ENCODE measurements around the gene CACNA1H. TPM values are rescaled to one million over a fixed set of nuclear protein-coding genes. Genes with fewer than 3 reads are reported as not detected.
"Not testable (repeated sequence)": the region's sequence is repeated elsewhere in the genome, so short reads cannot be mapped to it uniquely, and the experiment has no call there.

Gene CACNA1H
- total and polyA plus RNA-seq, 2 donors = 0.61 to 2.6 TPM

DNA sequence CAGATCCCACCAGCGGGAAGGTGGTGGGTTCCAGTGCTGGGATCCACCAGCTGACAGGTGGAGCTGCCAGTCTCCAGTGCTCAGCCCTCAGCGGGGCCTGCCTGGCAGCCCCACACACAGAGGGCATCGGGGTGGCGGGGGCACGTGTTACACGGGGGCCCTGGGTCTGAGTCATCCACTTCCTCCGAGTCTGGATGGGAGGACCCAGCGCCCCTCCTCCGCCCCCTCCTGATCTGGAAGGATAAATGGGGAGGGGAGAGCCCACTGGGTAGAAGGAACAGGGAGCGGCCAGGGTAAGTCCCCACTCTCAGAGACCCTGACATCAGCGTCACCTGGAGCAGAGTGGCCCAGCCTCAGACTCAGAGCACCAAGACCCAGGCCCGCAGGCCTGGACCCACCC is 87.5 kb downstream of the CACNA1H start, which contains the start of gene TPSAB1:
TPSAB1 (plus strand) TSS at position 270 of the 400 bp plus-strand sequence. CDS start 234 bp downstream, outside the sequence.
- not testable (repeated sequence) for H3K4me1 ChIP-seq (ENCODE audit: control insufficient read depth in 2 of 2, insufficient read depth in 2 of 2, low read length in 2 of 2); DNase-seq (ENCODE audit: low read depth in 6 of 9, low spot score in 9 of 9); H3K27ac ChIP-seq (ENCODE audit: low read depth in 1 of 2, low read length in 1 of 2); H3K9me3 ChIP-seq (ENCODE audit: control insufficient read depth in 2 of 2, insufficient read depth in 1 of 2, low read length in 1 of 2); H3K4me3 ChIP-seq (ENCODE audit: low read length in 2 of 2); H3K27me3 ChIP-seq (ENCODE audit: control insufficient read depth in 2 of 2, insufficient read depth in 1 of 2, low read length in 1 of 2); H3K36me3 ChIP-seq (ENCODE audit: control insufficient read depth in 2 of 2, insufficient read depth in 2 of 2, low read length in 1 of 2)
- WGBS = 72% methylated on average over 7 of the region's 12 CpGs

DNA sequence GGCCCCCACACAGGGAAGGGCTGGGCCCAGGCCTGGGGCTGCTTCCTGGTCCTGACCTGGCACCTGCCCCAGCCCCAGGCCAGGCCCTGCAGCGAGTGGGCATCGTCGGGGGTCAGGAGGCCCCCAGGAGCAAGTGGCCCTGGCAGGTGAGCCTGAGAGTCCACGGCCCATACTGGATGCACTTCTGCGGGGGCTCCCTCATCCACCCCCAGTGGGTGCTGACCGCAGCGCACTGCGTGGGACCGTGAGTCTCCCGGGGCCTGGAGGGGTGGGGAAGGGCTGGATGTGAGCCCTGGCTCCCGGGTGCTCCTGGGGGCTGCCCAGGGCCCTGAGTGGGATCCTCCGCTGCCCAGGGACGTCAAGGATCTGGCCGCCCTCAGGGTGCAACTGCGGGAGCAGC is 88.2 kb downstream of the CACNA1H start:
- DNase-seq (ENCODE audit: low read depth in 6 of 9, low spot score in 9 of 9); H3K4me3 ChIP-seq (ENCODE audit: low read length in 2 of 2); H3K27ac ChIP-seq (ENCODE audit: low read depth in 1 of 2, low read length in 1 of 2); H3K36me3 ChIP-seq (ENCODE audit: control insufficient read depth in 2 of 2, insufficient read depth in 2 of 2, low read length in 1 of 2); H3K9me3 ChIP-seq (ENCODE audit: control insufficient read depth in 2 of 2, insufficient read depth in 1 of 2, low read length in 1 of 2); H3K4me1 ChIP-seq (ENCODE audit: control insufficient read depth in 2 of 2, insufficient read depth in 2 of 2, low read length in 2 of 2): not testable (repeated sequence)
- 93% methylated on average over 11 of the region's 15 CpGs for WGBS
- H3K27me3 ChIP-seq (ENCODE audit: control insufficient read depth in 2 of 2, insufficient read depth in 1 of 2, low read length in 1 of 2) = peaks cover 0 to 13% of the 10 kb centered on the region in 2 donors

DNA sequence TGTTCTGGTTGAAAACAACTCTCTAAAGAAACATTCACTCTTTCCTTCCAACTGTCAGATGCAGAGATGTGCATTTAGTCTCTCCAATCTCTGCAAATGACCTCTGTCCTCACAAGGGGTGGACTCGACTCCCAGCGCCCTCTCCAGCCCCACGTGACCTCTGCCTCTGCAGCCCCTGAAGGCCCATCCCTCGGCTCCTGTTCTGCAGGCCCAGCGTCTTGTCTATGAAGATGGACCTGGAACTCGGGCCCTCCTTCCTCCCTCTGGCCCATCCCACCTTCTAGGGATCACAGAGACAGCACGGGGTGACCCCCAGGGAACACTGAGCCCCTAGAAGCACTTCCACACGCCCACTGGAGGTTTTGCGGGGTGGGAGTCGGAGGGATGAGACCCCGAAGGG is 90.5 kb downstream of the CACNA1H start:
- 75% methylated on average over 7 of the region's 11 CpGs for WGBS
- not testable (repeated sequence) for H3K9me3 ChIP-seq (ENCODE audit: control insufficient read depth in 2 of 2, insufficient read depth in 1 of 2, low read length in 1 of 2); DNase-seq (ENCODE audit: low read depth in 6 of 9, low spot score in 9 of 9); H3K4me3 ChIP-seq (ENCODE audit: low read length in 2 of 2); H3K4me1 ChIP-seq (ENCODE audit: control insufficient read depth in 2 of 2, insufficient read depth in 2 of 2, low read length in 2 of 2); H3K36me3 ChIP-seq (ENCODE audit: control insufficient read depth in 2 of 2, insufficient read depth in 2 of 2, low read length in 1 of 2); H3K27ac ChIP-seq (ENCODE audit: low read depth in 1 of 2, low read length in 1 of 2)
- H3K27me3 ChIP-seq (ENCODE audit: control insufficient read depth in 2 of 2, insufficient read depth in 1 of 2, low read length in 1 of 2) = peaks cover 0 to 16% of the 10 kb centered on the region in 2 donors

DNA sequence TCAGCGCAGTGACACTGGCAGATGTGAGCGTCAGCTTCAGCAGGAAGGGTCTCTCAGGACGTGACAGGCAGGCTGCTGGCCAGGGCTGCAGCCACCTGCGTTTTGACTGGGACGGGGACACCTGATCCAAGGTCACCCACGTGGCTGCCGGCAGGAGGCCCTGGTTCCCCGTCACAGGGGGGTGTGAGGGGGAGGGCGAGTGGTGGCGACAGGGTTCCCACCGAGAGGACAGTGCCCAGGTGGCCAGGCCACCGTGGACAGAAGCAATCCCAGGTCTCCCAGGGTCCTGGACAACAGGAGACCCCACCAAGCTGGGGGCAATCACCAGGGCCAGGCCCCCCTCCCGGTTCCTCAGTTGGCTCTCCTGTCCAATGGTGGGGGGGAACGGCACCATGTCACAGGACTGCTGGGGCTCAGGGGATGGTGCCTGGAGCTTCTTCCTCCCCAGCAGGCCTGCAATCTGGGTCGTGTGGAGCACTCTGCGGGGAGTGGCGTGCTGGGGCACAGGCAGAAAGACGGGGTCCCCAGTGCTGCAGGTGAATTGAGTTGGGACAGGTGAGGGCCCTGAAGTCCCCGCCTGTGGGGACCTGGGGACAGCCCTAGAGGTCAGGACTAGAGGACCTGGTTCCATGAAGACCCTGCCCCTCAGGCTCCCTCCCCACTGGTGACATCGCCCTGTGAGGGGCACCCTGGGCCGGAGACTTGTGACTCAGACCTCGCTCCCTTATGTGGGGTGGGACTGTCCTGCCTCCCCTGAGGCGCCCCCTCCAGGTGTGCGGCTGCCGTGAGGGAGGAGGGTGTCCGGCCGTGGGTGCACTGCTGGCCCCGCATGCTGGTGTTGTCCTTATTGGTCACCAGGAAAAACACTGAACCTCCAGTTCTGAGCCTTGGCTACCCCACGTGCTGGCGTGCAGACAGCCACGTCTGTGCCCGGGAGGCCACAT is 91.3 kb downstream of the CACNA1H start:
- not testable (repeated sequence) for H3K4me3 ChIP-seq (ENCODE audit: low read length in 2 of 2); H3K9me3 ChIP-seq (ENCODE audit: control insufficient read depth in 2 of 2, insufficient read depth in 1 of 2, low read length in 1 of 2); H3K27ac ChIP-seq (ENCODE audit: low read depth in 1 of 2, low read length in 1 of 2); H3K4me1 ChIP-seq (ENCODE audit: control insufficient read depth in 2 of 2, insufficient read depth in 2 of 2, low read length in 2 of 2); DNase-seq (ENCODE audit: low read depth in 6 of 9, low spot score in 9 of 9); H3K36me3 ChIP-seq (ENCODE audit: control insufficient read depth in 2 of 2, insufficient read depth in 2 of 2, low read length in 1 of 2)
- 80% methylated on average over 29 of the region's 32 CpGs for WGBS
- peaks cover 0 to 16% of the 10 kb centered on the region in 2 donors for H3K27me3 ChIP-seq (ENCODE audit: control insufficient read depth in 2 of 2, insufficient read depth in 1 of 2, low read length in 1 of 2)

DNA sequence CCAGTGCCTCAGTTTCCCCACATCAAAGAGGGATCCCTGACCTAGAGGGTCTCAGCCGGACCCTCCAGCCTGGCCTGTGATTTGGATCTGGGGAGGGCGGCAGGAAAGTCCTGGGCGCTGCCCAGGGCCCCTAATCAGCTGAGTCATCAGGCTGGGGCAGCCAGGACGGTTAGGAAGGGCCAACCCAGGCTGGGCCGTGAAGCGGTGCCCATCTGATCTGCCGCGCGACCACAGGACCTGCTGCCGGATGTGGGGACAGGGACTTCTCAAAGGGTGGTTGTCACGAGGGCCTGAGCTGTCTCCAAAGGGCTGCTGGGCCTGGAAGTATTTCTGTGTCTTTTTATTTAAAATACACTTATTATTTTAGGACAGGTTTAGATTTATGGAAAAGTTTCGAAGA is 92.0 kb downstream of the CACNA1H start:
- no peak for DNase-seq (ENCODE audit: low read depth in 6 of 9, low spot score in 9 of 9)
- Histone ChIP-seq H3K27ac (ENCODE audit: low read depth in 1 of 2, low read length in 1 of 2) (no peak overlapping the region), H3K9me3 (ENCODE audit: control insufficient read depth in 2 of 2, insufficient read depth in 1 of 2, low read length in 1 of 2) (no peaks in the 10 kb centered on the region), H3K4me1 (ENCODE audit: control insufficient read depth in 2 of 2, insufficient read depth in 2 of 2, low read length in 2 of 2) (no peaks in the 10 kb centered on the region), H3K36me3 (ENCODE audit: control insufficient read depth in 2 of 2, insufficient read depth in 2 of 2, low read length in 1 of 2) (no peaks in the 10 kb centered on the region), H3K27me3 (ENCODE audit: control insufficient read depth in 2 of 2, insufficient read depth in 1 of 2, low read length in 1 of 2) (peaks cover 0 to 16% of the 10 kb centered on the region in 2 donors), H3K4me3 (ENCODE audit: low read length in 2 of 2) (no peak overlapping the region)
- 59% methylated on average over 12 of the region's 12 CpGs for WGBS

DNA sequence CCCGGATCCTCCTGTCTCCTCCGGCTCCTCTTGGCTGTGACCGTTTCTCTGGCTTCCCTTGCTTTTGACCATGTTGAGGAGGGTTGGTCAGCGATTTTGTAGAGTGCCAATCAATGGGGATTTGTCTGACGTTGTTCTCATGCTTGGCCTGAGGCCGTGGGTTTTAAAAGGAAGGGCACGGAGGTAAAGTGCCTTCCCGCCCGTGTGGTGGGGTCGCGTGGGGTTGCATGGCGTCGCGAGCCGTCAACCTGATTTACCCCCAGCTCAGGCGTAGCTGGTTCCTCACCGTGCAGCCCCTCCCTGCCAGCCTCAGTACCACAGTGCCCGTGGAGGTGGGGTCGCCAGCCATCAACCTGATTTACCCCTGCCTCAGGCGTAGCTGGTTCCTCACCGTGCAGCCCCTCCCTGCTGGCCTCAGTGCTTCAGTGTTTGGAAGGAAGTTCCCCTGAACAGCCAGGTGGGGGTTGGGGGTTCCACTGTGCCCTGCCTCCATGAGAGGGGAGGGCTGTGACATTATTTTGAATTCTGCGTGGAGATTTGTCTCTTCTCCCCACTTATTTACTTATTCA is 92.6 kb downstream of the CACNA1H start:
- no peak overlapping the region for H3K4me3 ChIP-seq (ENCODE audit: low read length in 2 of 2)
- 33% methylated on average over 22 of the region's 22 CpGs for WGBS
- peaks cover 0 to 16% of the 10 kb centered on the region in 2 donors for H3K27me3 ChIP-seq (ENCODE audit: control insufficient read depth in 2 of 2, insufficient read depth in 1 of 2, low read length in 1 of 2)
- no peak for DNase-seq (ENCODE audit: low read depth in 6 of 9, low spot score in 9 of 9)
- no peaks in the 10 kb centered on the region for H3K36me3 ChIP-seq (ENCODE audit: control insufficient read depth in 2 of 2, insufficient read depth in 2 of 2, low read length in 1 of 2)
- H3K27ac ChIP-seq (ENCODE audit: low read depth in 1 of 2, low read length in 1 of 2) = no peak overlapping the region
- no peaks in the 10 kb centered on the region for H3K4me1 ChIP-seq (ENCODE audit: control insufficient read depth in 2 of 2, insufficient read depth in 2 of 2, low read length in 2 of 2)
- H3K9me3 ChIP-seq (ENCODE audit: control insufficient read depth in 2 of 2, insufficient read depth in 1 of 2, low read length in 1 of 2) = no peaks in the 10 kb centered on the region

DNA sequence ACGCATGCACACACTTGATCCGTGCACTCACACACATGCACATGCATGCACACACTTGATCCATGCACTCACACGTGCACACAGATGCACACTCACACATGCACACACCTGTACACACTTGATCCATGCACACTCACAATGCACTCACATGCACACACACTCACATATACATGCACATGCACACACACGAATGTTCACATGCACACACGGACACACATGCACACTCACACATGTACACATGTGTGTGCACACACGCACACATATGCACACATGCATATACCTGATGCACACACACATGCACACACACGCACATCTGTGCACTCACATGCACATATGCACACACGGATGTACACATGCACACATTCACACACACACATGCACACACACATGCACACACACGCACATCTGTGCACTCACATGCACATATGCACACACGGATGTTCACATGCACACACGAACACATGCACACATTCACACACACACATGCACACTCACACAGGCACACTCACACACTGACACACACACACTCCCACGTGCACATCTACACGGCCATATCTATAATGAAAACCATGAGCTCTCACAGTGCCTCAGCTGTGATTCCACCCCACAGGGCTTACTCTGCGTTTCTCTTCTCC is 95.1 kb downstream of the CACNA1H start:
- H3K36me3 ChIP-seq (ENCODE audit: control insufficient read depth in 2 of 2, insufficient read depth in 2 of 2, low read length in 1 of 2); H3K27ac ChIP-seq (ENCODE audit: low read depth in 1 of 2, low read length in 1 of 2); H3K4me3 ChIP-seq (ENCODE audit: low read length in 2 of 2); H3K4me1 ChIP-seq (ENCODE audit: control insufficient read depth in 2 of 2, insufficient read depth in 2 of 2, low read length in 2 of 2); H3K9me3 ChIP-seq (ENCODE audit: control insufficient read depth in 2 of 2, insufficient read depth in 1 of 2, low read length in 1 of 2); DNase-seq (ENCODE audit: low read depth in 6 of 9, low spot score in 9 of 9): not testable (repeated sequence)
- WGBS = 94% methylated on average over 13 of the region's 14 CpGs
- H3K27me3 ChIP-seq (ENCODE audit: control insufficient read depth in 2 of 2, insufficient read depth in 1 of 2, low read length in 1 of 2) = peaks cover 0 to 16% of the 10 kb centered on the region in 2 donors

DNA sequence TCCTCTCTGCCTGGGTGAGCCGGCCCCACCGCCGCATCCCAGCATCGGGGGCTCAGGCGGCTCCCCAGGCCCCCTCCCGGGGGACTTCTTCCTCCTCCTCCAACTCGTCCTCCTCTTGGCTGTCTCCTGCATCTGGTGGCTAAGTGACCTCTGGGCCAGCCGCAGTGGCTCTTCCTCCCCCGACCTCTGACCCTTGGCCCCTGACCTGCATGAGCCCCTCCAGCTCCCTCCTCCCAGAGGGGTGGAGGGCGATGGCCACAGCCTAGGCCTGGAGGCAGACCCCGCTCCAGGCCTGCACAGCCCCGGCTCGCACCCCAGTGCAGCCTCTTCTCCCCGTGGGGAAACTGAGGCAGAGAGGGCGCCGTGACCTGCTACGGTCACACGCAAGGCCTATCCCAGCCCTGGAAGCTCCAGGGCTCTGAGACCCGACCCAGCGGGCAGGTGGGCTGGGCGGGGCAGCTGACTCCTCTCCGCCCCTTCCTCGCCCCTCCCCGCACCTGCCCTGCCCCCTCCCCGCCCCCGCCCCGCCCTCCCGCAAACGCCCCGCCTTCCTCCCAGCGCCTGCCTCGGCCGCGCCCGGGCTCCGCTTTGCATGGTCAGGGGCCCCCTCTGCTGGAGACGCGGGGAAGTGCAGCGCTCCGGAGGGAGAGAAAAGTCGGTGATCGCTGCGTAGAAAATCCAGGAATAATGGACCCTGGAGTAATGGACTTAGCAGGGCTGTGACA is 96.3 kb downstream of the CACNA1H start:
- WGBS = 92% methylated on average over 8 of the region's 43 CpGs
- not testable (repeated sequence) for H3K4me3 ChIP-seq (ENCODE audit: low read length in 2 of 2); DNase-seq (ENCODE audit: low read depth in 6 of 9, low spot score in 9 of 9); H3K27ac ChIP-seq (ENCODE audit: low read depth in 1 of 2, low read length in 1 of 2); H3K4me1 ChIP-seq (ENCODE audit: control insufficient read depth in 2 of 2, insufficient read depth in 2 of 2, low read length in 2 of 2); H3K36me3 ChIP-seq (ENCODE audit: control insufficient read depth in 2 of 2, insufficient read depth in 2 of 2, low read length in 1 of 2); H3K9me3 ChIP-seq (ENCODE audit: control insufficient read depth in 2 of 2, insufficient read depth in 1 of 2, low read length in 1 of 2)
- peaks cover 0 to 15% of the 10 kb centered on the region in 2 donors for H3K27me3 ChIP-seq (ENCODE audit: control insufficient read depth in 2 of 2, insufficient read depth in 1 of 2, low read length in 1 of 2)

All from thymus (tissue), 11 donors.